Stromal cell of bone marrow (primary cell): ENCODE measurements around the gene RABL6.
"Not testable (repeated sequence)": the region's sequence is repeated elsewhere in the genome, so short reads cannot be mapped to it uniquely, and the experiment has no call there.

ENCODE experiments used
- DNase-seq: peaks from one replicate; pipeline ENCODE4 v3.0.0-alpha.2; 2012; ENCODE audit warnings: low read depth

The RABL6 gene

DNA sequence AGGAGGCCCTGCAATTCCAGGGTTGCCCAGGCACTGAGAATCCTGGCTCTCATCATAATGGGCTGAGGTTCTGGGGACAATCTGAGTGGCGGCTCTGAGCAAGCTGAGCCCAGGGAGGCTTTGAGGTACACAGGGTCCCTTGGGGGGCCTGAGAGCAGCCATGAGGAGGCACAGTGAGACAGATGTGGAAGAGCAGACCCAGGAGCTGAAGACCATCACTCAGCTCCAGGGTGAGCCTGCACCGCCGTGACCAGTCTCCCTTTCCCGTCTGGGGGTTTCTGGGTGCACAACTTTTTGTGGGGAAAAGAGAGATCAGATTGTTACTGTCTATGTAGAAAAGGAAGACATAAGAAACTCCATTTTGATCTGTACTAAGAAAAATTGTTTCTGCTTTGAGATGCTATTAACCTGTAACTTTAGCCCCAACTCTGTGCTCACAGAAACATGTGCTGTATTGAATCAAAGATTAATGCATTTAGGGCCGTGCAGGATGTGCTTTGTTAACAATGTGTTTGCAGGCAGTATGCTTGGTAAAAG, 11.4 kb upstream of the RABL6 start, which contains the start of gene CCDC183:
Gene CCDC183 (plus strand): TSS at position 101 of the 537 bp plus-strand sequence. CDS start 60 bp downstream, at position 161.
- DNase-seq, result no peak

DNA sequence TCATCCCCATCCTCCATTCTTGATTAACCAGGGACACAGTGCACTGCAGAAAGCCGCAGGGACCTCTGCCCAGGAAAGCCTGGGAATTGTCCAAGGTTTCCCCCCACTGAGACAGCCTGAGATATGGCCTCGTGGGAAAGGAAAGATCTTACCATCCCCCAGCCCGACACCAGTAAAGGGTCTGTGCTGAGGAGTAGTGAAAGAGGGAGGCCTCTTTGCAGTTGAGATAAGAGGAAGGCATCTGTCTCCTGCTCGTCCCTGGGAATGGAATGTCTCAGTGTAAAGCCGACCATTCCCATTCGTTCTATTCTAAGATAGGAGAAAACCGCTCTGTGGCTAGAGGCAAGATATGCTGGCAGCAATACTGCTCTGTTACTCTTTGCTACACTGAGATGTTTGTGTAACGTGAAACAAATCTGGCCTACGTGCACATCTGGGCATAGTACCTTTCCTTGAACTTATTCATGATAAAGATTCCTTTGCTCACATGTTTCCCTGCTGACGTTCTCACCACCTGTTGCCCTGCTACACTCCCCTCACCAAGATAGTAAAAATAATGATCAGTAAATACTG, 10.9 kb upstream of the RABL6 start:
- DNase-seq, result not testable (repeated sequence)

DNA sequence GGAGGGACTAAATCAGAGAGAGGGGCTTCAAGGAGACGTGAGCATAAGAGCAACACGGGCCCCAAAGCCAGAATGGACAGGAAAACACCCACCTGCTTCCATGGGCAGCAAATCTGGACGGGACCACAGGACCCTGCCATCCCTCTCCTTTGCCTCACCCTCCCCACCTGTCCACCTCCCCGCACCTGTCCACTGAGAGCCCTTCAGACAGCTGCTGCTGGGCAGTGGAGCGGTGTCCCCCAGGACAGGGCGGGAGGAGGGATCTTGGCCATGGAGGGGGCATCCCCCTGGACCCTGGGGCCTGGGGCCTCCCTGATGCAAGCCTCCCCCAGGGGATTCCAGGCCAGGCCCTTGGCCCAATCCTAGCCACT, 9.1 kb upstream of the RABL6 start:
- DNase-seq, result no peak

DNA sequence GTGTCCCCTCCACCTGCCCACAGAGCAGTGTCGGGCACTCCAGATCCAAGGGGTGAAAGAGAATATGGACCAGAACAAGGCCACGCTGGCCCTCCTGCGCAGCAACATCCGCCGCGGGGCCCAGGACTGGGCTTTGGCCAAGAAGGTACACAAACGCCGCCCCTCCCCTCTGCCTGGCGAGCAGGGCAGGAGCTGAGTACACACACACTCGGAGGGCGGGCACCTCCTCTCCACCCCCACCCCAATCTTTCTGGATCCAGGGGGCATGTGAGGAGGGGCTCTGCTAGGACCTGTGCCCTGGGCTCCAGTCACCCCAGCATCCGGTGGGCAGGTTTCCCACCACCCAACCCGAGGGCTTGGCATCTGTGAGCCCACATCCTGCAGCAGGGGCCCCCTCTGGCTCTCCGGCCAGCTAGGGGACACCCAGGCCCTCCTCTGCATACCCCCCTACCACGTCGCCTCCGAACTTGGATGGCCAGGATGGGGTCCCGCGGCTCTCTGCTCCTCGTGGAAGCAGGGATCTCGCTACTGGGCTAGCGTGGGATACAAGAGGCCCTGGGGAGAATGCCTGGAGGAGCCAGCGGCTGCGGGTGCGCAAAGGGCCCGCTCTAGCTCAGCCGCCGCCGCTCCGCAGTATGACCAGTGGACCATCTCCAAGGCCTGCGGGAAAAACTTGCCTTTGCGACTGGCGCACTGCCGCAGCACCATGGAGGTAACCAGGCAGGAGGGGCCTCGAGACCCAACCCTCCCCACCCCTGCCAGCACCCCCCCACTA, 8.5 kb upstream of the RABL6 start:
- DNase-seq, result no peak

DNA sequence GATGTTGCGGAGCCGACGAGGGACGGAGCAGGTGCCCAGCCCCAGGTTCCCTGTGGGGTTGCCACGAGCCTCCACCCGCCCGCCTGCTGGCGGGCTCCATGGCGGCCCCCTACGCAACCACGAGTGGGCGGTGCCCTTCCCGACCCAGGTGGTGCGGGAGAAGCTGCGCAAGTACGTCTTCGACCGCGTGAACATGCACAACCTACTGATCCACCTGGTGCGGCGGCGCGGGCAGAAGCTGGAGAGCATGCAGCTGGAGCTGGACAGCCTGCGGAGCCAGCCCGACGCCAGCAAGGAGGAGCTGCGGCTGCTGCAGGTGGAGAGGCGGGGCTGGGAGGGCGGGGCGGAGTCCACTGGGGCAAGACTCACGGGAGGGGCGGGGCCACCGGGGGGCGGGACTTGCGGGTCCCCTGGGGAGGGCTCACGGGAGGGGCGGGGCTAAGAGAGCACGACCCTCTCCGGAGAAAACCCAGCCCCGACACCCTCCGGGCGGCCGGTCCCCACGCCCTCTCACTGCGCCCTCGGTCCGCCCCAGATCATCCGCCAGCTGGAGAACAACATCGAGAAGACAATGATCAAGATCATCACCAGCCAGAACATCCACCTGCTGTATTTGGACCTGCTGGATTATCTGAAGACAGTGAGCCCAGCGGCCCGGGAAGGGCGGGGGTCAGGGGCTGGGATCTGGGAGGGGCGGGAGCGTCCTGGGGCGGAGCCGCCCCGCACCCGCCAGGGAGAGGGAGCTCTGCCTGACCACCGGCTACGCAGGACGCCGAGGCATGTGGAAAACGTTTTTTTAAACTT, 7.7 kb upstream of the RABL6 start:
- DNase-seq, result no peak

DNA sequence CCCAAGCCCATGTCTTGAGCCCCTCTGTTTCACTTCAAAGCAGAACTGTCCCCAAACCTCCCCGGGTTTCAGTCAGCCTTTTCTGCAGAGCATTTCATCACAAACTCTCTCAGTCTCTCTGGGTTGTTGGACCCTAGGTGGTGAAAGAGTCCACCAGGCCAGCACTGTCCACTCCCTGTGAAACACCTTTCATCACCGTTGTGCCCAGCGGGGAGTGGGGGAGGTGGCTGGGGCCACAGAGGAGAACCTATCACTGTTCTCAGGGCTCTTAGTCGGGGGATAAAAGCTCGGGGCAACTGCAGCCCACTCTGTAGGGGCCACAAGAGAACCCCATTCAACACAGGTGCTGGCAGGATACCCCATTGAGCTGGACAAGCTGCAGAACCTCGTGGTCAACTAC, 5.4 kb upstream of the RABL6 start:
- DNase-seq, result no peak

DNA sequence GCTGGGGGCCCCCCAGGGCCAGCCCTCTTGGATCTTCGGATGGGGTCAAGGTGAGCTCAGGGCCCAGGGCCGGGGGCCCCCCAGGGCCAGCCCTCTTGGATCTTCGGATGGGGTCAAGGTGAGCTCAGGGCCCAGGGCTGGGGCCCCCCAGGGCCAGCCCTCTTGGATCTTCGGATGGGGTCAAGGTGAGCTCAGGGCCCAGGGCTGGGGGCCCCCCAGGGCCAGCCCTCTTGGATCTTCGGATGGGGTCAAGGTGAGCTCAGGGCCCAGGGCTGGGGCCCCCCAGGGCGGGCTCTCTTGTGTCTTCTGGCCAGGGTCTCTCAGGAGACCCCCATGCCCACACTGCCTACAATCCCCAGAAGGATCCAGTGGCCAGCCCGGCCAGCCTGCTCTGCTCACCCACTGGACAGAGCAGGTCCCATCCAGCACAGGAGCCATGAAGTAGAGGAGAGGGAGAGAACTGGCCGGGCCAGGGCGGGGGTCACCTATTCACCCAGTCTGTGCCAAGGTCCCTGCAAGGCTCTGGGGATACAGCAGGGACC, 4.7 kb upstream of the RABL6 start:
- not testable (repeated sequence) for DNase-seq

DNA sequence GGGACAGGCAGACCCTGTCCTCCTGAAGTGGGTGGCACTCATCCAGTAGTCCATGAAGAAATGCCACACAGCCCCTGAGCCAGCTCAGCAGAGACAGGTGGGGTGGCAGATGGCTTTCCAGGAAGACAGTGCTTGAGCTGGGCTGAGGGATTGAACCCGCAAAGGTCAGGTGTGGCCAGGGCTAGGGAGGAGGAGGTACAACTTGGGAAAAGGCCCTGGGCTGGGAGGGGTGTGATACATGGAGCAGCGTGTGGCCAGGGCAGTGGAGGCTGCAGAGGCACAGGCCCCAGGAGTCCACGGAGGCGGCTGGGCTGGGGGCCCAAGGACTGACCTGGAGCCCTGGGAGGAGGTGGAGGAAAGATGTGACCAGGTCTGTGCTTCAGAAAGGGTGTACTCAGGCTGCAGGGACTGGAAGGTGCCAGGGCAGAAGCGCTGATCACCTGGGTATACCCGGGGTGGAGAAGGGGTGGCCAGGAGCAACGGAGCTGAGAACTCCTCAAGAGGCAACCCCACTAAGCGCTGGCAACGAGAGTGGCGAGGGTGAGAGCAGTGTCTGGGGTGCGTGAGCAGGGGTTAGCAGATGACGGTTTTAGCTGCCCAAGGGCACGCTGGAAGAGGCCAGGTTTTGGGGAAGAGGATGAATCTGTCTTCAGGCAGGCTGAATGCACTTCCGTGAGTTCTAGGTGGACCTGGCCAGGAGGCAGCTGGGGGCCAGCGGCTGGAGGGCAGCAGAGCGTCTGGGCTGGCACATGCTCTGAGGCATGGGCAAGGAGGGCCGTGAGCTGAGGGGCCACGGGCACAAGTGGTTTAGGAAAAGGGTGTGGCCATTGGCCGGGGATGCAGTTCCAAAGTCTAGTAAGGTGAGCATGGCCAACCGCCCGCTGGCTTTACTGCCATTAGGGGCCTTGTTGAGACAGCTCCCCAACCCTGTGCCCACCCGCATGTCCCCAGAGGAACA, 3.9 kb upstream of the RABL6 start:
- no peak for DNase-seq

DNA sequence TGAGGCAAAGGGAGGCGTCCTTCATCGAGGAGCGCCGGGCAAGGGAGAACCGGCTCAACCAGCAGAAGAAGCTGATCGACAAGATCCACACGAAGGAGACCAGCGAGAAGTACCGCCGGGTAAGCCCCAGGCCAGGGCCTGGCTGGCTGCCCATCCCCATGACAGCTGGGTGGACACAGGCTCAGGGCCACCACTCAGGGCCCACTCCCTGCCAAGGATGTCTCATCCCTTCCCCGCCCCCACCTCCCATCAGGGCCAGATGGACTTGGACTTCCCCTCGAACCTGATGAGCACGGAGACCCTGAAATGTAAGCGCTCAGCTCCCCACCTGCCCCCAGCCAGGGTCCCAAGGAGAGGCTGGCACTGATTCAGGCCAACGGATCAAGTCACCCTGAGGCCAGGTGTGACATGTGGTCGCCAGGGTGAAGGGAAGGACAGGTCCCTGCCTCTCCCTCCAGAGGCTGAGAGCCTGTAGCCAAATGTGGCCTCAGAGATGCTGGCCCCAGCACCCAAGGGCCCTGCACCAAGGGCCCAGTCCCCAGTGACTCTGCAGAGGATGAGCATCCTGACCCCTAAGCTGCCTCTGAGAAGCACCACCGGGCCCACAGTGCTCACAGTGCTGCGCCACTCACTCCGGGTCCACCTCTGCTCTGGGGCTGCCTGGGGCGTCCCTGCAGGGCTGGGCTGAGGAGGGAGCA, 3.1 kb upstream of the RABL6 start:
- DNase-seq, result no peak

DNA sequence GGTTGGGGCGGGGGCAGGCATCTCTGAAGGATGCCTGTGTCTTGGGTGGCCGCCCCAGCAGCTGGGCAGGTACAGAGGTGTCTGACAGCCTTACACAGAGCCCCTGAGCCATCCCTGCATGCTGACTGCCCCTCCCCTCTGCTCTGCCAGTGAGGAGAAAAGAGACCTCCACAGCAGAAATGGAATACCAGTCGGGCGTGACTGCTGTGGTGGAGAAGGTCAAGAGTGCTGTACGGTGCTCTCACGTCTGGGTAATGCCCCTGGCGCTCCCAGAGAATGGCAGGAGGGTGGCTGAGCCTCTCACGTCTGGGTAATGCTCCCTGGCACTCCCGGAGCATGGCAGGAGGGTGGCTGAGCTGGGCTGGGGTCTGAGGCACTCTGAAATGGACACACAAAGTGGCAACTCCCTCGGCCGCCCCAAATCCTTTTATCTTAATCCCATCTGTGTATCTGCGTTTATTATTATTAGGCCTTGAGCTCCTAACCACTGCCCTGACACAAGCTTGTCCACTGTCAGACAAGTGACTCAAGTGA, 2.5 kb upstream of the RABL6 start:
- no peak for DNase-seq

DNA sequence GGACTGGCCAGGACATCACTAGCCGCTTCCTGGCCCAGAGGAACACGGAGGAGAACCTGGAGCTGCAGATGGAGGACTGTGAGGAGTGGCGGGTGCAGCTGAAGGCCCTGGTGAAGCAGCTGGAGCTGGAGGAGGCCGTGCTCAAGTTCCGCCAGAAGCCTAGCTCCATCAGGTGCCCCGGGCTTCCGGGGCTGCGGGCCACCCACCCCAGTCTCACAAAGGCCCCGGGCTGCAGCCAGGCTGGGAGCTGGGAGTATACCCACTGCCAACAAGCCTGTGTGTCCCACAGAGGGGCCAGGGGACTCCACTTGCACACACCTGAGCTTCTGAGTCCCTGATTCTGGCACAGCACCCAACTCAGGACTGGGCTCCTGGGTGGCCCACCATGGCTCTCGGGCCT, 1.7 kb upstream of the RABL6 start:
- no peak for DNase-seq

DNA sequence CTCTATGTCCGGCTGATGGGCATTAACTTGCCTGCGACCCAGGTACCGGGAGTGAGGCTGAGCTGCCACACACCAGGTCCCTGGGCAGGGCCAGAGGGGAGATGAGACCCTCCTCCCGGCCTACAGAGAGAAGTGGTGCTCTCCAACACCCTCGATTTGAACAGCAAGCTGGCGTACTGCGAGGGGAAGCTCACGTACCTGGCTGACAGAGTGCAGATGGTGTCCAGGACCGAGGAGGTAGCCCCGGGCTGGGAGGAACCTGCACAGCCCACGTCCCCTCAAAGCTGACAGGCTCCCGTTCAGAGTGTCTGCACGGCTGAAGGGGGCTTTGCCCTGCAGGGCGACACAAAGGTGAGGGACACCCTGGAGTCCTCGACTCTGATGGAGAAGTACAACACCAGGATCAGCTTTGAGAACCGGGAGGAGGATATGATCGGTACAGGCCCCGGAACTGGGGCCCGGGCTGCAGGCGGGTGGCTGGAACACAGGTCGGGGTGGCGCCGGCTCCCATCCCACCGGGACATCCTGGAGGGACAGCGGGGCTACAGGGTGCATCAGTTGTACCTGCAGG, 1.0 kb upstream of the RABL6 start:
- DNase-seq, result no peak

DNA sequence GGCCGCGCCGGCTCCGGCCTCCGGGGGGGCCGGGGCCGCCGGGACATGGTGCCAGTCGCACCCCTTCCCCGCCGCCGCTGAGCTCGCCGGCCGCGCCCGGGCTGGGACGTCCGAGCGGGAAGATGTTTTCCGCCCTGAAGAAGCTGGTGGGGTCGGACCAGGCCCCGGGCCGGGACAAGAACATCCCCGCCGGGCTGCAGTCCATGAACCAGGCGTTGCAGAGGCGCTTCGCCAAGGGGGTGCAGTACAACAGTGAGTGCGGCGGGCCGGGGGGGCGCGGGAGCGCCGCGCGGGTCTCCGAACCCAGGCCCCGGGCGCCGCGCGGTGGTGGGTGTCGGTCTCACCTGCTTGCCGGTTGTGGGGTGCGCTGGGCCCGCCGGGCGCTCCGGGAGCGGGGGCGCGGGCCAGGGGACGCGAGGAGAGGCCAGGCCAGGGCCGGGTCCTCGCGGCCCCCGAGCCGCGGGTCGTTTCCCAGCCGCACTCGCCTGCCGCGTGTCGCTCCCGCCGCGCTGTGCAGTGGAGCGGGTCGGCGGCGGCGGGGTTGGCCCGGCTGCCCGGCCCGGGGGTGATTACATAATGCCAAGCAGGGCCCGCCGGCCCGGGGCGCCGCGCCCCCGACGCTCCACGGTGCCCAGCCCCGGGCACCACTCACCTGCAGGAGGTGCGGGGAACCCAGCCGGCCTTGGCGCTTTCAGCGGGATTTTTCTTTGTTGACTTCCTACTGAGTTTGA, 492 bp downstream of the RABL6 start:
- DNase-seq, result no peak

DNA sequence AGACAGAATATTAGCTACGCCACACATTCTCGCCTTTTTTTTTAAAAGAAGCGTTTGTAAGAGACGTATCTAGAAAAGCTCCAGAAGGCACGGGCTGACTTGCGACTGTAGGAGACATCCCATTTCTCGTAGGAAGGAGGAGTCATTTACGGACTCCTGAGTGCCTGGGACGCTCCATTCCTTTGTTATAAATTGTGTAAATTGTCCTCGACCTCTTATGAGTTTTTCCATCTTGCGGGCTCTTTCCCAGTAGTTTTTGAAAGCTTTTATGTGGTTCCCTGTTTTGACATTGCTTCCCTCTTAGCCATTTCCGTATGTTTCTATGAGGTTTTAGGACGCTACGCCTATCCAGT, 1.0 kb downstream of the RABL6 start:
- no peak for DNase-seq

DNA sequence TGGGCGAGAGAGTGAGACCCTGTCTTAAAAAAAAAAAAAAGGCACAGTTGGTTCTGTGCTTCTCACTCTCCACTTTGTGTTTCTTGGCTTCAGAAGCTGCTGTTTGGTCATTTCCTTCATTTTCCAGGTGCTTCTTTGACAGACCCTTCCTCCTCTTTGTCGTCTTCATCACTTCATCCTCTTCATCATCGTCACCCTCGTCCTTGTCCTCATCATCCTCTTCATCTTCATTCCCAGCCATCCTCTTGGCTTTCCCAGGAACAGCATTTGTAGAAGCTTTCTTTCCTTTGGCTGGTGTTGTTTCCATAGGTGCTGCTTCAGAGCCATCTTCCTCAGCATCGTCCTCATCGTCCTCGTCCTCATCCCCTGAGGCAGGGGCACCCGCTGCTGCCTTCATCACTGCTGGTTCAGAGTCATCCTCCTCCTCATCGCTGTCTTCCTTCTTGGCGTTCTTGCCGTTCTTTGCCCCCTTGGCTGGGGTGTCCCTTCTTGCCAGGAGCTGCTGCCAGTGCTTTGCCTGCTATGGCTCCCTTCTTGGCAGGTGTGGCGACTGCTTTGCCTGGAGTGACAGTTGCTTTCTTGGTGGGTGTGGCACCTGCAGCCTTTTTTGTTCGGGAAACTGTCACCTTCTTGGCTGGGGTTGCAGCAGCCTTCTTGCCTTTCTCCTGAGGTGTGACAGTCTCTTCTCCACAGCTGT, 7.1 kb downstream of the RABL6 start:
- DNase-seq, result no peak

DNA sequence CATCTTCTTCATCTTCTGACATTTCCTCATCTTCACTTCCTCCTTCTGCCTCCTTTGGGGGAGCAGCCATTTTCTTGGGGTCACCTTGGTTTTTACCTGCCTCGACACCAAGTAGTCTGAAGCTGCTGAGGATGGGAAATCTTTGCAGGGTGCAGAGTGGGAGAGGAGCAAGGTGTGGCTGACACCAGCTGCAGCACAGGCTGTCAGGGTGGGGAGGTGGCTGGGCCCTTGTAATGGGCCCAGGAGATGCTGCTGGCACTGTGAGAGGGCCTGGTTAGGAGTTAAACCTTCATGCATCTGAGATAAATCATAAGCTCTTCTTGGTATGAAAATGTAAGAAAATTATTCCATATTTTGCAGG, 7.7 kb downstream of the RABL6 start:
- no peak for DNase-seq

DNA sequence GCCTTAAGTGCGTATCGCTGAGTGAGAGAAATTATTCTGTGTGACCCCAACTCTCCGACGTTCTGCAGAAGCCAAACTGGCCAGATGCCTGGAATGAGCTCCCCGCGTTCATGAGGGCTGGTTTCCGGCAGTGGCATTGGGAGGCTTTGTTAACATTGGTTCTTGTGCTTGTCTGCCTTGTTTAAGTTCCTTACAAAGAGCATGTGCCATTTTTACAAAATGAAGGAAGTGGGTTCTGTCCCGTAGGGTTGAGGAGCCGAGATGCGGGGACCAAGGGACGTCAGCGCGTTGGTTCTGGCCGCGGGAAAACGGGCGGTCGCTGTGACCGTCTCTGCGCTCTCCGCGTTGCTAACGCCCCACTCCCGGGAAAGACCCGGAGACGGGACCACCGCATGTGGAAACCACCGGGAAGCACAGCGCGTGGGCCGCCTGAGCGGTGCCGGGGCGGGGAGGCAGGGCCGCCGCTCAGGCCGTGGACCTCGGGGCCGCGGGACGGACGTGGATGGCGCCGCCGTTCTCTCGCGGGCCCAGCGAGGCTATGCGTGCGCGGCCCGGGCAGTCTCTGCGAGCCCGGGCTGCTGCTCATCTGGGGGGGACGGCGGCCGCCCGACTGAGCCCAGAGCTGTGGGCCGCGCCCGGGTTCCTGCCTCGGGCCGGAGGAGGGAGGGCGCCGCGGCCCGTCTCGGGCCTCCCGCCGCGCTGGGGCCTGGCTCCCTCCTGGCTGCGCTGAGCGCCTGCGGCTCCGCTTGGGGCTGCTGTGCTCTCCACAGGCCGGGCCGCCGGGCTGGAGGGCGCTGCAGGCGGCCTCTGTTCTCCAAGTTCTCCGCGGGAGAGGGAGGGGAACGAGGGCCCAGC, 13.4 kb downstream of the RABL6 start:
- no peak for DNase-seq
